CD14-positive monocyte (primary cell): ENCODE data around the gene MIB1. TPM values are rescaled to one million over a fixed set of nuclear protein-coding genes. Genes with fewer than 3 reads are reported as not detected.

Experiments used
- DNase-seq, 3 donors: peaks; one replicate each; pipeline ENCODE4 v3.0.0-alpha.2; 2011 to 2022
- H2AFZ ChIP-seq: 2 replicates; pipeline ENCODE4 v1.6.0; 2012; ENCODE audit warnings: mild to moderate bottlenecking, low read depth, low read length, inconsistent platforms; ENCODE audit not compliant: insufficient read depth, poor library complexity, severe bottlenecking
- H3K27ac ChIP-seq, 2 donors: 1 replicate in 1 of 2; 2 replicates in 1 of 2; pipeline ENCODE4 v1.5.1; 2012 to 2013; ENCODE audit warnings: low read length in 2 of 2, control low read depth in 1 of 2, inconsistent platforms in 1 of 2, low read depth in 1 of 2, mild to moderate bottlenecking in 1 of 2
- H3K27me3 ChIP-seq, 2 donors: one replicate each; pipeline versions ENCODE4 v1.6.0 to v1.6.1; 2011 to 2013; ENCODE audit warnings: low read length in 2 of 2; ENCODE audit not compliant: control insufficient read depth in 2 of 2, insufficient read depth in 2 of 2
- H3K36me3 ChIP-seq, 2 donors: replicated peaks in 1 of 2; 1 replicate in 1 of 2; 2 replicates in 1 of 2; pipeline versions ENCODE4 v1.5.1 to v1.6.1; 2012 to 2013; ENCODE audit warnings: low read length in 2 of 2, control low read depth in 1 of 2, inconsistent platforms in 1 of 2, mild to moderate bottlenecking in 1 of 2; ENCODE audit not compliant: insufficient read depth in 2 of 2, control insufficient read depth in 1 of 2
- H3K4me1 ChIP-seq, 2 donors: 1 replicate in 1 of 2; 2 replicates in 1 of 2; pipeline versions ENCODE4 v1.5.1 to v1.6.1; 2012 to 2013; ENCODE audit warnings: low read length in 2 of 2, control low read depth in 1 of 2, inconsistent platforms in 1 of 2, mild to moderate bottlenecking in 1 of 2, moderate library complexity in 1 of 2; ENCODE audit not compliant: insufficient read depth in 2 of 2, control insufficient read depth in 1 of 2
- H3K4me2 ChIP-seq: replicated peaks from 2 replicates; pipeline ENCODE3; 2012; ENCODE audit warnings: low read length, moderate library complexity, mild to moderate bottlenecking; ENCODE audit not compliant: poor library complexity, severe bottlenecking; ENCODE audit errors: extremely low read depth
- H3K4me3 ChIP-seq, 3 experiments: fragments of 200-600 bp in 1 of 3; sonication (generic) in 1 of 3; replicated peaks in 1 of 3; 1 replicate in 2 of 3; 2 replicates in 1 of 3; pipeline ENCODE4 v1.5.1; 2011 to 2013; ENCODE audit warnings: low read length in 3 of 3, mild to moderate bottlenecking in 3 of 3, control low read depth in 2 of 3, low read depth in 2 of 3, inconsistent platforms in 1 of 3, moderate library complexity in 1 of 3
- H3K79me2 ChIP-seq: 2 replicates; pipeline ENCODE4 v1.6.0; 2012; ENCODE audit warnings: mild to moderate bottlenecking, control low read depth, inconsistent platforms, low read length, moderate library complexity; ENCODE audit not compliant: insufficient read depth
- H3K9ac ChIP-seq: 2 replicates; pipeline ENCODE4 v1.6.0; 2017; ENCODE audit warnings: low read length, mild to moderate bottlenecking; ENCODE audit not compliant: insufficient read depth, poor library complexity, severe bottlenecking
- H3K9me3 ChIP-seq, 2 donors: replicated peaks in 1 of 2; 1 replicate in 1 of 2; 2 replicates in 1 of 2; pipeline versions ENCODE4 v1.5.1 to v1.6.1; 2012 to 2013; ENCODE audit warnings: low read length in 2 of 2, control low read depth in 1 of 2; ENCODE audit not compliant: control insufficient read depth in 1 of 2, insufficient read depth in 1 of 2
- H4K20me1 ChIP-seq: 2 replicates; pipeline ENCODE4 v1.6.0; 2012; ENCODE audit warnings: mild to moderate bottlenecking, low read length, control low read depth, moderate library complexity; ENCODE audit not compliant: insufficient read depth
- H3K27ac Mint-ChIP-seq, 7 donors: one replicate each; pipeline ENCODE4 v1.8.0; 2020; ENCODE audit warnings: mild to moderate bottlenecking in 7 of 7, mixed read lengths in 7 of 7, moderate library complexity in 6 of 7, inconsistent platforms in 2 of 7
- H3K27me3 Mint-ChIP-seq, 3 donors: one replicate each; pipeline ENCODE4 v1.8.0; 2021 to 2022; ENCODE audit warnings: low read depth in 3 of 3, mild to moderate bottlenecking in 3 of 3, mixed read lengths in 3 of 3, moderate library complexity in 3 of 3, inconsistent platforms in 1 of 3
- H3K36me3 Mint-ChIP-seq, 2 donors: one replicate each; pipeline ENCODE4 v1.8.0; 2020; ENCODE audit warnings: mixed read lengths in 2 of 2, inconsistent platforms in 1 of 2, mild to moderate bottlenecking in 1 of 2
- H3K4me1 Mint-ChIP-seq: one replicate; pipeline ENCODE4 v1.8.0; 2020; ENCODE audit warnings: mild to moderate bottlenecking, mixed read lengths
- H3K4me3 Mint-ChIP-seq, 2 donors: one replicate each; pipeline ENCODE4 v1.8.0; 2020; ENCODE audit warnings: mild to moderate bottlenecking in 2 of 2, mixed read lengths in 2 of 2, moderate library complexity in 1 of 2
- H3K9me3 Mint-ChIP-seq, 7 donors: one replicate each; pipeline ENCODE4 v1.8.0; 2020 to 2022; ENCODE audit warnings: mixed read lengths in 7 of 7, mild to moderate bottlenecking in 6 of 7, moderate library complexity in 6 of 7, inconsistent platforms in 2 of 7
- CTCF ChIP-seq: fragments of 200-600 bp; IDR thresholded peaks from one replicate; pipeline ENCODE4 v1.8.0; 2022; ENCODE audit warnings: antibody characterized with exemption, mild to moderate bottlenecking
- WGBS: methylation state at CpG from one replicate; pipeline ENCODE4 v1.1.5; 2013; ENCODE audit warnings: missing lambda C conversion rate; ENCODE audit not compliant: insufficient coverage; 5-methylcytosine and 5-hydroxymethylcytosine counted together
- intact Hi-C, 2 donors: fragments of 100-400 bp; cut with micrococcal nuclease; formaldehyde crosslinking; loops; one replicate each; pipeline versions ENCODE4 v1.15.0 to v1.15.1; 2023
- polyA plus RNA-seq, 3 donors: library from polyadenylated mRNA; depleted of rRNA in 1 of 3; unstranded in 2 of 3; stranded (reverse) in 1 of 3; fragments of 300-500 nt in 2 of 3; fragments of >200 nt in 1 of 3; fragmentation: Illumina TruSeq in 2 of 3; gene quantifications; 1 replicate in 2 of 3; 2 replicates in 1 of 3; pipeline ENCODE4 v1.2.3, GENCODE V29; 2012 to 2021

MIB1 gene
- polyA plus RNA-seq, 3 donors = 5.7 to 8.5 (median 7.8) TPM

GRCh38 chr18:21908711-21909110 lies 168.1 kb downstream of the MIB1 start:
- no peaks in the 10 kb centered on the region for H3K27me3 ChIP-seq
- peaks cover 0 to 2% (median 0%) of the 10 kb centered on the region in 7 donors for H3K9me3 Mint-ChIP-seq
- H3K36me3 Mint-ChIP-seq = no peaks in the 10 kb centered on the region
- H2AFZ ChIP-seq = no peak overlapping the region
- no peak overlapping the region for H3K4me2 ChIP-seq
- H3K4me3 ChIP-seq = no peak overlapping the region
- H3K9me3 ChIP-seq = no peaks in the 10 kb centered on the region
- H3K27me3 Mint-ChIP-seq = peaks cover 4 to 7% (median 5%) of the 10 kb centered on the region in 3 donors
- DNase-seq = no peak
- intact Hi-C loops = no loop called here
- no peak overlapping the region for H3K27ac ChIP-seq
- H3K4me3 Mint-ChIP-seq = no peak overlapping the region
- no peaks in the 10 kb centered on the region for H3K36me3 ChIP-seq
- no peaks in the 10 kb centered on the region for H3K79me2 ChIP-seq
- no peak overlapping the region for H3K27ac Mint-ChIP-seq
- no peaks in the 10 kb centered on the region for H3K4me1 Mint-ChIP-seq
- TF ChIP-seq CTCF = no peak
- H3K4me1 ChIP-seq = no peaks in the 10 kb centered on the region
- H4K20me1 ChIP-seq = no peaks in the 10 kb centered on the region
- no peak overlapping the region for H3K9ac ChIP-seq

GRCh38 chr18:21910906-21911305 lies 170.3 kb downstream of the MIB1 start:
- Mint-ChIP-seq H3K36me3 (no peaks in the 10 kb centered on the region), H3K27me3 (peaks cover 5 to 9% (median 7%) of the 10 kb centered on the region in 3 donors), H3K4me3 (no peak overlapping the region), H3K4me1 (no peaks in the 10 kb centered on the region), H3K27ac (no peak overlapping the region), H3K9me3 (peaks cover 0 to 2% (median 0%) of the 10 kb centered on the region in 7 donors)
- WGBS = 75% methylated on average over 3 of the region's 5 CpGs
- H2AFZ ChIP-seq = no peak overlapping the region
- no peak overlapping the region for H3K4me2 ChIP-seq
- H3K36me3 ChIP-seq = no peaks in the 10 kb centered on the region
- H3K27me3 ChIP-seq = no peaks in the 10 kb centered on the region
- intact Hi-C loops = no loop called here
- no peak overlapping the region for H3K27ac ChIP-seq
- H3K4me1 ChIP-seq = no peaks in the 10 kb centered on the region
- H3K9me3 ChIP-seq = no peaks in the 10 kb centered on the region
- H4K20me1 ChIP-seq = no peaks in the 10 kb centered on the region
- TF ChIP-seq CTCF = no peak
- H3K4me3 ChIP-seq = no peak overlapping the region
- no peaks in the 10 kb centered on the region for H3K79me2 ChIP-seq
- no peak for DNase-seq
- no peak overlapping the region for H3K9ac ChIP-seq
